Suppressor macrophage treated with lipopolysaccharide for 1 hour (primary cell): ENCODE data around the gene CALN1.
"Not testable (repeated sequence)": the region's sequence is repeated elsewhere in the genome, so short reads cannot be mapped to it uniquely, and the experiment has no call there.

ENCODE experiments used
- DNase-seq, 3 donors: peaks; one replicate each; pipeline ENCODE4 v3.0.0-alpha.2; 2020 to 2022

CALN1 gene

GRCh38 chr7:72080341-72080766 lies 331.8 kb downstream of the CALN1 start:
- no peak for DNase-seq

- peak in 1 of 3 donors; percentile 23 for DNase-seq
Measured at GRCh38 chr7:72078856-72079255, 333.3 kb downstream of the CALN1 start.

GRCh38 chr7:72078301-72078700 lies 333.8 kb downstream of the CALN1 start:
- no peak for DNase-seq

GRCh38 chr7:72077786-72078185 lies 334.4 kb downstream of the CALN1 start:
- no peak for DNase-seq

- no peak for DNase-seq
Measured at GRCh38 chr7:72072901-72073300, 339.2 kb downstream of the CALN1 start.

GRCh38 chr7:72069263-72069662 lies 342.9 kb downstream of the CALN1 start:
- no peak for DNase-seq

GRCh38 chr7:72065764-72066163 lies 346.4 kb downstream of the CALN1 start:
- DNase-seq, result not testable (repeated sequence)

GRCh38 chr7:72064916-72065315 lies 347.2 kb downstream of the CALN1 start:
- DNase-seq, result no peak

- no peak for DNase-seq
Measured at GRCh38 chr7:72063330-72063729, 348.8 kb downstream of the CALN1 start.

- DNase-seq, result no peak
Measured at GRCh38 chr7:72062666-72063065, 349.5 kb downstream of the CALN1 start.

GRCh38 chr7:72059925-72060324 lies 352.2 kb downstream of the CALN1 start:
- DNase-seq, result no peak

- DNase-seq, result peak; percentile 32 to 57 (median 35)
Measured at GRCh38 chr7:72058579-72058978, 353.6 kb downstream of the CALN1 start.

- DNase-seq, result no peak
Measured at GRCh38 chr7:72057796-72058195, 354.3 kb downstream of the CALN1 start.

- DNase-seq, result no peak
Measured at GRCh38 chr7:72057231-72057630, 354.9 kb downstream of the CALN1 start.

- DNase-seq, result no peak
Measured at GRCh38 chr7:72055426-72055825, 356.7 kb downstream of the CALN1 start.

GRCh38 chr7:72053292-72053691 lies 358.8 kb downstream of the CALN1 start:
- DNase-seq, result peak; percentile 64 to 81 (median 65)

GRCh38 chr7:72048420-72048819 lies 363.7 kb downstream of the CALN1 start:
- no peak for DNase-seq

- DNase-seq, result peak in 1 of 3 donors; percentile 1
Measured at GRCh38 chr7:72042855-72043254, 369.3 kb downstream of the CALN1 start.

- no peak for DNase-seq
Measured at GRCh38 chr7:72040641-72041040, 371.5 kb downstream of the CALN1 start.

GRCh38 chr7:72039460-72039859 lies 372.7 kb downstream of the CALN1 start:
- DNase-seq, result no peak

- DNase-seq, result no peak
Measured at GRCh38 chr7:72038022-72038732, 374.0 kb downstream of the CALN1 start.

GRCh38 chr7:72037516-72037915 lies 374.6 kb downstream of the CALN1 start:
- DNase-seq, result no peak

- peak; percentile 53 to 80 (median 80) for DNase-seq
Measured at GRCh38 chr7:72035266-72035665, 376.9 kb downstream of the CALN1 start.

GRCh38 chr7:72032934-72033333 lies 379.2 kb downstream of the CALN1 start:
- no peak for DNase-seq
